GM12878 (cell line): Measurements from ENCODE around the gene DNAI7. TPM values are rescaled to one million over a fixed set of nuclear protein-coding genes. Genes with fewer than 3 reads are reported as not detected.

Experiments used
- ATF2 ChIP-seq: IDR thresholded peaks from 2 replicates; pipeline ENCODE4 v1.6.1; 2012; ENCODE audit warnings: low read length, inconsistent platforms
- ATF7 ChIP-seq: fragments of 450-650 bp; IDR thresholded peaks from 2 replicates; pipeline ENCODE4 v1.6.1; 2016; ENCODE audit warnings: low read depth, mild to moderate bottlenecking
- BCL3 ChIP-seq: IDR thresholded peaks from 2 replicates; pipeline ENCODE4 v1.6.1; 2011; ENCODE audit warnings: borderline replicate concordance, low read depth, mild to moderate bottlenecking, moderate library complexity, low read length; ENCODE audit not compliant: insufficient read depth, poor library complexity, severe bottlenecking
- BMI1 ChIP-seq: fragments of 450-650 bp; IDR thresholded peaks from 2 replicates; pipeline ENCODE4 v1.6.1; 2016; ENCODE audit warnings: mild to moderate bottlenecking, moderate library complexity, borderline replicate concordance
- CBFB ChIP-seq: IDR thresholded peaks from 2 replicates; pipeline ENCODE4 v1.6.1; 2016; ENCODE audit warnings: antibody characterized with exemption, low read depth
- CREB1 ChIP-seq: IDR thresholded peaks from 2 replicates; pipeline ENCODE4 v1.6.1; 2012; ENCODE audit warnings: low read depth, mild to moderate bottlenecking, inconsistent platforms
- IKZF1 ChIP-seq: fragments of 450-650 bp; conservative IDR thresholded peaks from 2 replicates; pipeline ENCODE4 v1.6.1; 2017; ENCODE audit warnings: antibody characterized with exemption, mild to moderate bottlenecking
- MAX ChIP-seq: IDR thresholded peaks from 2 replicates; pipeline ENCODE4 v1.6.1; 2012; ENCODE audit warnings: low read depth, low read length, improper control_type of control experiment
- MEF2B ChIP-seq: fragments of 450-650 bp; IDR thresholded peaks from 2 replicates; pipeline ENCODE4 v1.6.1; 2018; ENCODE audit warnings: mild to moderate bottlenecking, moderate library complexity; ENCODE audit not compliant: partially characterized antibody, poor library complexity, severe bottlenecking
- MLLT1 ChIP-seq: fragments of 450-650 bp; IDR thresholded peaks from 2 replicates; pipeline ENCODE4 v1.6.1; 2016; ENCODE audit warnings: mild to moderate bottlenecking
- PBX3 ChIP-seq: IDR thresholded peaks from 2 replicates; pipeline ENCODE4 v1.6.1; 2011; ENCODE audit warnings: mild to moderate bottlenecking, low read depth, low read length, moderate library complexity; ENCODE audit not compliant: insufficient replicate concordance
- POLR2AphosphoS5 ChIP-seq: IDR thresholded peaks from 2 replicates; pipeline ENCODE4 v1.6.1; 2011; ENCODE audit warnings: mild to moderate bottlenecking, low read length, inconsistent platforms
- PRDM15 ChIP-seq: fragments of 450-650 bp; formaldehyde crosslinking; IDR thresholded peaks from 2 replicates; pipeline ENCODE4 v1.4.0; 2020; ENCODE audit warnings: mild to moderate bottlenecking, moderate library complexity
- SIN3A ChIP-seq: IDR thresholded peaks from 2 replicates; pipeline ENCODE4 v1.6.1; 2012; ENCODE audit warnings: low read depth, low read length, improper control_type of control experiment
- SIX5 ChIP-seq: IDR thresholded peaks from 2 replicates; pipeline ENCODE4 v1.6.1; 2011; ENCODE audit warnings: mild to moderate bottlenecking, low read depth, low read length, moderate library complexity; ENCODE audit not compliant: severe bottlenecking
- TAF1 ChIP-seq: IDR thresholded peaks from 2 replicates; pipeline ENCODE4 v1.6.1; 2011; ENCODE audit warnings: mild to moderate bottlenecking, low read depth, low read length, borderline replicate concordance
- polyA plus RNA-seq, 11 experiments: library from polyadenylated mRNA; depleted of rRNA in 4 of 11; unstranded in 6 of 11; stranded (reverse) in 5 of 11; fragments of >200 nt; fragmentation: Nextera tagmentation in 4 of 11; fragmentation: Illumina TruSeq in 1 of 11; extraction: Ambion mirVana in 4 of 11; extraction: Trizol in 1 of 11; gene quantifications; 1 replicate in 1 of 11; 2 replicates in 10 of 11; pipeline versions ENCODE4 v1.2.1 to v1.2.3, GENCODE V29; 2011 to 2016; ENCODE audit warnings: inconsistent platforms in 2 of 11, missing spikeins in 2 of 11, low read depth in 1 of 11
- total RNA-seq, 4 experiments: library from RNA; depleted of rRNA in 3 of 4; stranded (reverse); fragments of >200 nt in 3 of 4; fragmentation: Illumina TruSeq in 1 of 4; extraction: Trizol in 1 of 4; gene quantifications; 2 replicates each; pipeline versions ENCODE4 v1.2.1 to v1.2.3, GENCODE V29; 2013 to 2021

The DNAI7 gene
- total and polyA plus RNA-seq, 10 of the 15 experiments (the other 5 are each of a cell fraction or from before 2014, with no cell fraction given), result 0.05 to 0.48 (median 0.13) TPM; not detected in 4

- no peak for TF ChIP-seq BCL3
- peak; percentile 31 for TF ChIP-seq SIX5
- TF ChIP-seq MEF2B, result no peak
- TF ChIP-seq ATF7, result no peak
- TF ChIP-seq MAX, result no peak
- TF ChIP-seq PRDM15, result no peak
- TF ChIP-seq PBX3, result peak; percentile 76
- peak; percentile 59; the same call in 1 of the 2 replicates for TF ChIP-seq MLLT1
- TF ChIP-seq POLR2AphosphoS5, result peak; percentile 81
- peak; percentile 66; the same call in 1 of the 2 replicates for TF ChIP-seq CBFB
- TF ChIP-seq BMI1, result peak; percentile 96
- TF ChIP-seq ATF2, result no peak
- peak; percentile 66 for TF ChIP-seq CREB1
- TF ChIP-seq SIN3A, result peak; percentile 88; the same call in 1 of the 2 replicates
- TF ChIP-seq TAF1, result peak; percentile 65
- TF ChIP-seq IKZF1, result peak; percentile 60; the same call in 1 of the 2 replicates
Measured at GRCh38 chr12:25195056-25195971, at the start of gene DNAI7, which contains the start of gene ETFRF1 (continued).
